IMR-90 (cell line): ENCODE data around the gene RBBP7. TPM values are rescaled to one million over a fixed set of nuclear protein-coding genes. Genes with fewer than 3 reads are reported as not detected.

ENCODE experiments used
- ATAC-seq: fragments of 200-7000 bp; cut with Tn5 transposase; 2 replicates; pipeline ENCODE4 v1.9.1; 2020; ENCODE audit warnings: low read depth, mild to moderate bottlenecking, moderate library complexity
- BruUV-seq: library from RNA; stranded (reverse); fragments of 400-500 nt; replicated peaks from 2 replicates; lab custom pipeline; 2021; lab: Mats Ljungman, UMichigan
- CTCF ChIA-PET: fragments of 300-600 bp; formaldehyde crosslinking; extraction: SDS; loops from one replicate; lab custom pipeline; 2021; ENCODE audit warnings: antibody characterized with exemption; lab: Yijun Ruan, JAX
- POLR2A ChIA-PET: fragments of 300-600 bp; sonication (Branson Sonifier 250); formaldehyde crosslinking; loops from one replicate; lab custom pipeline; 2022; ENCODE audit warnings: antibody characterized with exemption; ENCODE audit not compliant: unreplicated experiment; lab: Charles Lee
- DNase-seq: peaks from one replicate; pipeline ENCODE4 v3.0.0; 2013
- H2AFZ ChIP-seq: replicated peaks from 2 replicates; pipeline ENCODE3; 2013; ENCODE audit warnings: low read length, mild to moderate bottlenecking; ENCODE audit not compliant: poor library complexity
- H2AK5ac ChIP-seq: 2 replicates; pipeline ENCODE4 v1.6.1; 2013; ENCODE audit warnings: low read depth, low read length, inconsistent platforms
- H2AK9ac ChIP-seq: replicated peaks from 2 replicates; pipeline ENCODE3; 2013; ENCODE audit warnings: mild to moderate bottlenecking, low read depth, low read length, moderate library complexity; ENCODE audit not compliant: poor library complexity
- H2BK120ac ChIP-seq: 2 replicates; pipeline ENCODE4 v1.6.1; 2013; ENCODE audit warnings: low read depth, low read length, inconsistent platforms
- H2BK15ac ChIP-seq: 3 replicates; pipeline ENCODE4 v1.6.1; 2013; ENCODE audit warnings: low read depth, low read length, inconsistent platforms
- H2BK20ac ChIP-seq: 2 replicates; pipeline ENCODE4 v1.6.1; 2013; ENCODE audit warnings: low read depth, mild to moderate bottlenecking, inconsistent platforms, low read length, moderate library complexity
- H2BK5ac ChIP-seq: 2 replicates; pipeline ENCODE4 v1.6.1; 2013; ENCODE audit warnings: mild to moderate bottlenecking, low read depth, low read length, inconsistent platforms; ENCODE audit not compliant: poor library complexity, severe bottlenecking
- H3K14ac ChIP-seq: replicated peaks from 2 replicates; pipeline ENCODE4 v1.6.1; 2013; ENCODE audit warnings: low read depth, low read length, inconsistent platforms
- H3K18ac ChIP-seq: 2 replicates; pipeline ENCODE4 v1.6.1; 2013; ENCODE audit warnings: low read depth, low read length, control low read depth
- H3K23ac ChIP-seq: 2 replicates; pipeline ENCODE4 v1.6.1; 2013; ENCODE audit warnings: low read depth, low read length, inconsistent platforms
- H3K27ac ChIP-seq: 2 replicates; pipeline ENCODE4 v1.5.1; 2013; ENCODE audit warnings: mild to moderate bottlenecking, control low read depth, low read length; ENCODE audit not compliant: insufficient read depth
- H3K27me3 ChIP-seq: 2 replicates; pipeline ENCODE4 v1.6.1; 2013; ENCODE audit warnings: low read length; ENCODE audit not compliant: control insufficient read depth, insufficient read depth
- H3K36me3 ChIP-seq: 2 replicates; pipeline ENCODE4 v1.6.1; 2013; ENCODE audit warnings: low read length, mixed read lengths; ENCODE audit not compliant: control insufficient read depth, insufficient read depth
- H3K4ac ChIP-seq: 2 replicates; pipeline ENCODE4 v1.6.1; 2013; ENCODE audit warnings: low read depth, low read length, inconsistent platforms
- H3K4me1 ChIP-seq: 2 replicates; pipeline ENCODE4 v1.6.1; 2013; ENCODE audit warnings: low read length, mixed read lengths; ENCODE audit not compliant: control insufficient read depth, insufficient read depth
- H3K4me2 ChIP-seq: 2 replicates; pipeline ENCODE4 v1.6.1; 2013; ENCODE audit warnings: low read depth, mild to moderate bottlenecking, control low read depth, low read length, moderate library complexity
- H3K4me3 ChIP-seq: 2 replicates; pipeline ENCODE4 v1.5.1; 2013; ENCODE audit warnings: low read depth, mild to moderate bottlenecking, control low read depth, low read length, moderate library complexity; ENCODE audit not compliant: insufficient read depth
- H3K56ac ChIP-seq: 2 replicates; pipeline ENCODE4 v1.6.1; 2013; ENCODE audit warnings: low read length, inconsistent platforms; ENCODE audit not compliant: insufficient read depth; ENCODE audit errors: extremely low read depth
- H3K79me1 ChIP-seq, 2 experiments: 2 replicates each; pipeline ENCODE4 v1.6.1; 2013; ENCODE audit warnings: low read length in 2 of 2, inconsistent platforms in 1 of 2, low read depth in 1 of 2
- H3K9ac ChIP-seq: 2 replicates; pipeline ENCODE4 v1.6.1; 2013; ENCODE audit warnings: low read depth, low read length, control low read depth
- H3K9me1 ChIP-seq: 2 replicates; pipeline ENCODE4 v1.6.1; 2013; ENCODE audit warnings: low read length, inconsistent platforms; ENCODE audit not compliant: insufficient read depth
- H3K9me3 ChIP-seq: 2 replicates; pipeline ENCODE4 v1.6.1; 2013; ENCODE audit warnings: low read length; ENCODE audit not compliant: control insufficient read depth, insufficient read depth
- H4K20me1 ChIP-seq: 2 replicates; pipeline ENCODE4 v1.6.1; 2013; ENCODE audit warnings: low read length, inconsistent platforms; ENCODE audit not compliant: insufficient read depth
- H4K5ac ChIP-seq: 2 replicates; pipeline ENCODE4 v1.6.1; 2013; ENCODE audit warnings: mild to moderate bottlenecking, low read depth, low read length, control low read depth
- H4K8ac ChIP-seq, 2 experiments: 2 replicates each; pipeline ENCODE4 v1.6.1; 2013; ENCODE audit warnings: low read depth in 2 of 2, low read length in 2 of 2, control low read depth in 1 of 2, inconsistent platforms in 1 of 2
- H4K91ac ChIP-seq: 2 replicates; pipeline ENCODE4 v1.6.1; 2013; ENCODE audit warnings: low read depth, low read length, inconsistent platforms; ENCODE audit not compliant: insufficient read depth
- CEBPB ChIP-seq: IDR thresholded peaks from 2 replicates; pipeline ENCODE4 v1.6.1; 2012; ENCODE audit warnings: low read depth, low read length, improper control_type of control experiment
- ELK1 ChIP-seq: fragments of 150-350 bp; IDR thresholded peaks from 2 replicates; pipeline ENCODE4 v1.6.1; 2016; ENCODE audit warnings: low read depth, mild to moderate bottlenecking, low read length, moderate library complexity, borderline replicate concordance
- MAFK ChIP-seq: IDR thresholded peaks from 2 replicates; pipeline ENCODE4 v1.6.1; 2012; ENCODE audit warnings: low read depth, low read length, improper control_type of control experiment
- NFE2L2 ChIP-seq: fragments of 150-350 bp; IDR thresholded peaks from 2 replicates; pipeline ENCODE4 v1.6.1; 2016; ENCODE audit warnings: low read depth, mild to moderate bottlenecking, low read length
- RAD21 ChIP-seq: IDR thresholded peaks from 2 replicates; pipeline ENCODE4 v1.6.1; 2012; ENCODE audit warnings: low read length, improper control_type of control experiment
- RCOR1 ChIP-seq: IDR thresholded peaks from 2 replicates; pipeline ENCODE4 v1.6.1; 2012; ENCODE audit warnings: mild to moderate bottlenecking, low read length, improper control_type of control experiment; ENCODE audit not compliant: insufficient replicate concordance
- RFX5 ChIP-seq: IDR thresholded peaks from 2 replicates; pipeline ENCODE4 v1.8.0; 2012; ENCODE audit warnings: low read depth, mild to moderate bottlenecking, low read length, moderate library complexity
- SMC3 ChIP-seq: fragments of 150-350 bp; IDR thresholded peaks from 2 replicates; pipeline ENCODE4 v1.6.1; 2016; ENCODE audit warnings: low read depth, mild to moderate bottlenecking, antibody characterized with exemption, low read length, moderate library complexity
- WGBS, 2 experiments: methylation state at CpG; one replicate each; pipeline versions ENCODE4 v1.1.5 to v1.1.7; 2013; ENCODE audit warnings: missing lambda C conversion rate in 2 of 2; ENCODE audit not compliant: insufficient read length in 1 of 2; ENCODE audit errors: extremely low coverage in 2 of 2; 5-methylcytosine and 5-hydroxymethylcytosine counted together
- dilution Hi-C: fragments of 300-500 bp; cut with HindIII; formaldehyde crosslinking; loops from one replicate; pipeline ENCODE4 v1.14.3; 2018; ENCODE audit warnings: low sequenced_read_pairs; ENCODE audit not compliant: unreplicated experiment
- in situ Hi-C: fragments of 300-500 bp; cut with MboI; formaldehyde crosslinking; loops from 3 replicates; pipeline ENCODE4 v1.14.3; 2019; ENCODE audit warnings: low sequenced_read_pairs, inconsistent platforms, mixed read lengths
- intact Hi-C: fragments of 100-400 bp; cut with micrococcal nuclease; formaldehyde crosslinking; loops from 2 replicates; pipeline ENCODE4 v1.10.0; 2022
- polyA plus RNA-seq, 3 experiments: library from polyadenylated mRNA; depleted of rRNA; stranded (reverse); fragments of >200 nt; gene quantifications; 2 replicates each; pipeline ENCODE4 v1.2.3, GENCODE V29; 2012; ENCODE audit warnings: low replicate concordance in 1 of 3
- total RNA-seq: library from RNA; depleted of rRNA; stranded (reverse); fragments of >200 nt; gene quantifications from 2 replicates; pipeline ENCODE4 v1.2.3, GENCODE V29; 2012
- TF ChIP-seq, protein P1 (sequence below): conservative IDR thresholded peaks from 2 replicates; pipeline ENCODE4 v1.5.1; 2012; ENCODE audit warnings: mild to moderate bottlenecking, low read depth, low read length, improper control_type of control experiment

RBBP7 gene
- total and polyA plus RNA-seq, 2 of the 4 experiments (the other 2 are of a cell fraction), result 147 to 149 TPM

- Histone ChIP-seq H3K4me1 (0 out of 2 replicates have a peak, but pooled peaks cover 2% of the 10 kb centered on the region), H3K9ac (peak overlapping the region; percentile 1), H2AK9ac (peak overlapping the region; percentile 71), H4K5ac (no peak overlapping the region), H2AK5ac (no peak overlapping the region), H4K91ac (no peak overlapping the region), H4K20me1 (no peaks in the 10 kb centered on the region), H3K23ac (no peak overlapping the region), H3K9me3 (no peaks in the 10 kb centered on the region), H3K27me3 (peaks cover 17% of the 10 kb centered on the region), H4K8ac (peak overlapping the region in 1 of 2 experiments; percentile 43; a peak in 1 of 4 replicates), H3K4ac (no peak overlapping the region; the same call in 1 of the 2 replicates), H2AFZ (peak overlapping the region; percentile 91), H3K56ac (no peak overlapping the region), H2BK20ac (no peak overlapping the region), H3K14ac (no peak overlapping the region), H3K4me3 (peak overlapping the region; percentile 37), H3K79me1 (no peaks in the 10 kb centered on the region), H2BK5ac (no peak overlapping the region), H3K27ac (no peak overlapping the region), H2BK120ac (peak overlapping the region; percentile 30; the same call in 1 of the 2 replicates), H3K18ac (no peak overlapping the region), H3K4me2 (peak overlapping the region; percentile 59), H2BK15ac (no peak overlapping the region), H3K36me3 (no peaks in the 10 kb centered on the region), H3K9me1 (no peaks in the 10 kb centered on the region)
- in situ Hi-C loops, result no loop called here
- ATAC-seq, result peak; percentile 90
- no TSS peak for BruUV-seq
- ChIA-PET POLR2A (no interaction called here), CTCF (interaction anchor here (0.5 to 4.3 kb wide), 17 partner anchors 9 to 171 kb away, joined by 3 to 25 read pairs (median 4); no protein-coding TSS in a partner anchor)
- intact Hi-C loops, result loop anchor here (1.0 kb wide), 1 partner anchor 163 kb away; no protein-coding TSS in a partner anchor
- TF ChIP-seq, protein P1, sequence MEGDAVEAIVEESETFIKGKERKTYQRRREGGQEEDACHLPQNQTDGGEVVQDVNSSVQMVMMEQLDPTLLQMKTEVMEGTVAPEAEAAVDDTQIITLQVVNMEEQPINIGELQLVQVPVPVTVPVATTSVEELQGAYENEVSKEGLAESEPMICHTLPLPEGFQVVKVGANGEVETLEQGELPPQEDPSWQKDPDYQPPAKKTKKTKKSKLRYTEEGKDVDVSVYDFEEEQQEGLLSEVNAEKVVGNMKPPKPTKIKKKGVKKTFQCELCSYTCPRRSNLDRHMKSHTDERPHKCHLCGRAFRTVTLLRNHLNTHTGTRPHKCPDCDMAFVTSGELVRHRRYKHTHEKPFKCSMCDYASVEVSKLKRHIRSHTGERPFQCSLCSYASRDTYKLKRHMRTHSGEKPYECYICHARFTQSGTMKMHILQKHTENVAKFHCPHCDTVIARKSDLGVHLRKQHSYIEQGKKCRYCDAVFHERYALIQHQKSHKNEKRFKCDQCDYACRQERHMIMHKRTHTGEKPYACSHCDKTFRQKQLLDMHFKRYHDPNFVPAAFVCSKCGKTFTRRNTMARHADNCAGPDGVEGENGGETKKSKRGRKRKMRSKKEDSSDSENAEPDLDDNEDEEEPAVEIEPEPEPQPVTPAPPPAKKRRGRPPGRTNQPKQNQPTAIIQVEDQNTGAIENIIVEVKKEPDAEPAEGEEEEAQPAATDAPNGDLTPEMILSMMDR, result peak; percentile 71
- TF ChIP-seq SMC3 (peak; percentile 49; the same call in 1 of the 2 replicates), ELK1 (no peak), NFE2L2 (no peak), CEBPB (no peak), RCOR1 (no peak), RFX5 (no peak), RAD21 (peak; percentile 58), MAFK (peak; percentile 76)
- 19% methylated on average over 11 of the region's 27 CpGs; no CpG with 5 or more reads in 1 of the 2 experiments for WGBS, 2 experiments
- DNase-seq, result peak; percentile 64
- dilution Hi-C loops, result no loop called here
Observed at GRCh38 chrX:16882702-16883486, 12.7 kb upstream of the RBBP7 start.
